DOHH2 (cell line): ENCODE data around the gene CRIM1.

Experiments used
- H3F3A ChIP-seq: fragments of 200-600 bp; sonication (generic), shearing (Covaris generic); 2 replicates; pipeline ENCODE4 v1.6.0; 2016; ENCODE audit warnings: antibody characterized with exemption, mild to moderate bottlenecking; ENCODE audit not compliant: control insufficient read depth, insufficient read depth
- H3K27ac ChIP-seq: fragments of 200-600 bp; sonication (generic); 2 replicates; pipeline ENCODE4 v1.5.1; 2014; ENCODE audit warnings: low read depth, mild to moderate bottlenecking, low read length, moderate library complexity
- H3K27me3 ChIP-seq: fragments of 200-600 bp; sonication (generic); 2 replicates; pipeline ENCODE4 v1.6.1; 2014; ENCODE audit warnings: mild to moderate bottlenecking, low read length, mixed read lengths; ENCODE audit not compliant: control insufficient read depth
- H3K36me3 ChIP-seq: fragments of 200-600 bp; sonication (generic); 2 replicates; pipeline ENCODE4 v1.6.1; 2014; ENCODE audit warnings: mild to moderate bottlenecking, low read length, moderate library complexity, mixed read lengths; ENCODE audit not compliant: control insufficient read depth
- H3K4me1 ChIP-seq: fragments of 200-600 bp; sonication (generic); 2 replicates; pipeline ENCODE4 v1.6.1; 2014; ENCODE audit warnings: mild to moderate bottlenecking, low read length, mixed read lengths; ENCODE audit not compliant: control insufficient read depth
- H3K4me2 ChIP-seq: fragments of 200-600 bp; sonication (generic); 2 replicates; pipeline ENCODE4 v1.6.0; 2014; ENCODE audit warnings: mild to moderate bottlenecking, low read length, moderate library complexity
- H3K4me3 ChIP-seq: fragments of 200-600 bp; sonication (generic); 2 replicates; pipeline ENCODE4 v1.5.1; 2014; ENCODE audit warnings: mild to moderate bottlenecking, low read length, mixed read lengths
- H3K79me2 ChIP-seq: fragments of 200-600 bp; sonication (generic); 2 replicates; pipeline ENCODE4 v1.6.1; 2014; ENCODE audit warnings: mild to moderate bottlenecking, low read length, mixed read lengths; ENCODE audit not compliant: control insufficient read depth
- H3K9me2 ChIP-seq: fragments of 200-600 bp; sonication (generic); replicated peaks from 2 replicates; pipeline ENCODE4 v1.6.1; 2014; ENCODE audit warnings: mild to moderate bottlenecking, low read length, mixed read lengths; ENCODE audit not compliant: control insufficient read depth
- H3K9me3 ChIP-seq: fragments of 200-600 bp; sonication (generic); 2 replicates; pipeline ENCODE4 v1.6.1; 2014; ENCODE audit warnings: antibody characterized with exemption, low read length, mixed read lengths; ENCODE audit not compliant: control insufficient read depth, insufficient read depth
- H4K20me1 ChIP-seq: fragments of 200-600 bp; sonication (generic); 2 replicates; pipeline ENCODE4 v1.6.0; 2014; ENCODE audit warnings: low read depth, mild to moderate bottlenecking, antibody characterized with exemption, low read length, moderate library complexity; ENCODE audit not compliant: control insufficient read depth, insufficient read depth
- EZH2phosphoT487 ChIP-seq: fragments of 200-600 bp; sonication (generic); IDR thresholded peaks from 2 replicates; pipeline ENCODE4 v1.6.1; 2017; ENCODE audit warnings: borderline replicate concordance, mild to moderate bottlenecking, antibody characterized with exemption, low read length, moderate library complexity, mixed read lengths
- TF ChIP-seq, protein P1 (sequence below): fragments of 200-600 bp; sonication (generic); IDR thresholded peaks from one replicate; pipeline ENCODE4 v1.5.1; 2014; ENCODE audit warnings: antibody characterized with exemption, mild to moderate bottlenecking, low read depth, low read length; ENCODE audit not compliant: poor library complexity, severe bottlenecking

CRIM1 gene

DNA sequence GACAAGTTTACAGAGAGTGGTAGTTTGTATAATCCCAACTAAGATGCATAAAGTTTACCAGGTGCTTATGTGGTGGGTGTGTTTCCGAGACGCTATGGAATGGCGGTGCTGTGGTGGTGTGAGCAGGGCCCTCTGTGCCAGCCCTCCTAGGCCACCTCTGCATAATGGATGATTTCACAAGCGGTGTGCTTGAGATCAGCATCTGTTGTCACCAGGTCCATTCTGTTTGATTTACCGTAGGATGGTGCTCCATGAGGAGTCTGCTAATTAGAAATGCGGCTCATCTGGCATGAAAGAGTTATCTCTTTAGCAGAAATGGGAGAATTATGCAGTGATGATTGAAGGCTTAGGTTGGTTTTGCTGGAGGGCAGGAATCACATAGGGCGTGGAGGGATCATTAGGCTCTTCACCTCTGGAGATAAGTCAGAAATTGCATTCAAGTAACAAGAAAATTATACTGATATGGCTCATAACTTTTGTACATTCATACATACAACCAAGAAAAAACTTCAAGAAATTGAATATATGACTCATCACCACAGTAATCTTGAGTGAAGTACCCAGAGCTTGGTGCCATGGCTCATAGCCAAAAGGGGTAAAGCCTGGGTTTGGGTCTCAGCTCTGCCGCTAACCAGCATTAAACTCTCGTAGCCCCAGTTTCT lies 41.4 kb downstream of the CRIM1 start:
- H3K27ac ChIP-seq = no peak overlapping the region
- no peaks in the 10 kb centered on the region for H4K20me1 ChIP-seq
- no peaks in the 10 kb centered on the region for H3K27me3 ChIP-seq
- no peaks in the 10 kb centered on the region for H3K9me2 ChIP-seq
- H3K4me2 ChIP-seq = no peak overlapping the region
- TF ChIP-seq, protein P1, sequence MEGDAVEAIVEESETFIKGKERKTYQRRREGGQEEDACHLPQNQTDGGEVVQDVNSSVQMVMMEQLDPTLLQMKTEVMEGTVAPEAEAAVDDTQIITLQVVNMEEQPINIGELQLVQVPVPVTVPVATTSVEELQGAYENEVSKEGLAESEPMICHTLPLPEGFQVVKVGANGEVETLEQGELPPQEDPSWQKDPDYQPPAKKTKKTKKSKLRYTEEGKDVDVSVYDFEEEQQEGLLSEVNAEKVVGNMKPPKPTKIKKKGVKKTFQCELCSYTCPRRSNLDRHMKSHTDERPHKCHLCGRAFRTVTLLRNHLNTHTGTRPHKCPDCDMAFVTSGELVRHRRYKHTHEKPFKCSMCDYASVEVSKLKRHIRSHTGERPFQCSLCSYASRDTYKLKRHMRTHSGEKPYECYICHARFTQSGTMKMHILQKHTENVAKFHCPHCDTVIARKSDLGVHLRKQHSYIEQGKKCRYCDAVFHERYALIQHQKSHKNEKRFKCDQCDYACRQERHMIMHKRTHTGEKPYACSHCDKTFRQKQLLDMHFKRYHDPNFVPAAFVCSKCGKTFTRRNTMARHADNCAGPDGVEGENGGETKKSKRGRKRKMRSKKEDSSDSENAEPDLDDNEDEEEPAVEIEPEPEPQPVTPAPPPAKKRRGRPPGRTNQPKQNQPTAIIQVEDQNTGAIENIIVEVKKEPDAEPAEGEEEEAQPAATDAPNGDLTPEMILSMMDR = no peak
- no peak for TF ChIP-seq EZH2phosphoT487
- H3K36me3 ChIP-seq = peaks cover 46% of the 10 kb centered on the region
- H3F3A ChIP-seq = no peaks in the 10 kb centered on the region; the same call in 1 of the 2 replicates
- H3K4me3 ChIP-seq = no peak overlapping the region
- no peaks in the 10 kb centered on the region for H3K9me3 ChIP-seq
- peaks cover 93% of the 10 kb centered on the region for H3K79me2 ChIP-seq
- peaks cover 22% of the 10 kb centered on the region for H3K4me1 ChIP-seq

DNA sequence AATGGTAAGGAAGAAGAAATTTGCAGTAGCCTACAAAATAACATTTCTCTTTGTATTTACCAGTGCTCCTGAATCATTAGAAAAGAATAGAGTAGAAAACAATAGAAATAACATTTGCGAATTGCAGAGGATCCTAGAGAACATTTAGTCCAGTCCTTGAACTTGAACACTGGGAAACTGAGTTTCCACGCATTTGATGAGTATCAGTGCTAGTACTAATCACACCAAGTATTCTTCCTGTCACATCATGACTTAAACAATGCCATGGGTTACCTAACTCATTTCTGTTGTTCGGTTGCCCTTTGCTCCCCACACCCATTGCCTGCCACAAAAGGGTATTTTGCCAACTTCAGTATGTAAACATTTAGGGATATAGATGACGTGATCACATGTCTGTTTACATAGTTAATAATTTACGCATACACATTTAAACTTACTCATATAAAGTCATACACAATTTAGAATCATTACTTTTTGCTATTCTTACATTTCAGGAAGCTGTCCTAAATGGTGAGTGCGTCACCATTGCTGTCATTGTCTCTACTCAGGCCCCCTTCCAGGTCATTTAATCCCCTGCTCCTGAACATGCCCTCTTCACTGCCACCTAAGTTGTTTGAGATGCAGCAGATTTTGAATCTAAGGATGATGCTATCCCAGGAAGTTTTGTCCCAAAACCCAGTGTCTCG lies 42.3 kb downstream of the CRIM1 start:
- peaks cover 93% of the 10 kb centered on the region for H3K79me2 ChIP-seq
- H3K4me3 ChIP-seq = no peak overlapping the region
- peaks cover 31% of the 10 kb centered on the region for H3K4me1 ChIP-seq
- TF ChIP-seq EZH2phosphoT487 = no peak
- TF ChIP-seq, protein P1 = no peak
- H3F3A ChIP-seq = no peaks in the 10 kb centered on the region; the same call in 1 of the 2 replicates
- H3K27ac ChIP-seq = no peak overlapping the region
- H3K4me2 ChIP-seq = no peak overlapping the region
- H3K27me3 ChIP-seq = no peaks in the 10 kb centered on the region
- H4K20me1 ChIP-seq = no peaks in the 10 kb centered on the region
- H3K9me2 ChIP-seq = no peaks in the 10 kb centered on the region
- no peaks in the 10 kb centered on the region for H3K9me3 ChIP-seq
- H3K36me3 ChIP-seq = peaks cover 47% of the 10 kb centered on the region

DNA sequence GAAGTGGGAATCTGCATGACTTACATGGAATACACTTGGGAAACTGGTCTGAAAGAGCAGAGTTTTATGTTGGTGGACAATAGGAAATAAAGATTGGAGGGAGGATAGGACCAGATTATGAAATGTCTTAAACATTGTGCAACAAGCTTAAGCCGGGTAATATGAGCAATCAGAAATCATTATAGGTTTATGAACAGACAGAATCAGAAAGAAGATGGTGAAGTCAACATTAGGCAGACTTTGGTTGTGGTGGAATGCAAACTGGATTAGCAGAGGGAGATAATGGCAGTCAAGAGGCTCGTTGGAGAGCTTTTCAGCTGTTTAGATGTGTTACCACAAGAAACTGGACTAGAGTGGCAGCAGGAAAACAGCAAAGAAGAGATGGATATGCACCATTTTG lies 43.5 kb downstream of the CRIM1 start:
- Histone ChIP-seq H3K4me2 (no peak overlapping the region), H3K27me3 (no peaks in the 10 kb centered on the region), H3K9me3 (no peaks in the 10 kb centered on the region), H3K4me3 (no peak overlapping the region), H3F3A (0 out of 2 replicates have a peak, but pooled peaks cover 2% of the 10 kb centered on the region), H4K20me1 (no peaks in the 10 kb centered on the region), H3K4me1 (peaks cover 36% of the 10 kb centered on the region), H3K79me2 (peaks cover 93% of the 10 kb centered on the region), H3K27ac (no peak overlapping the region), H3K36me3 (peaks cover 47% of the 10 kb centered on the region), H3K9me2 (no peaks in the 10 kb centered on the region)
- TF ChIP-seq, protein P1 = no peak
- no peak for TF ChIP-seq EZH2phosphoT487
